ENCODE data around the gene MACC1.

DNA sequence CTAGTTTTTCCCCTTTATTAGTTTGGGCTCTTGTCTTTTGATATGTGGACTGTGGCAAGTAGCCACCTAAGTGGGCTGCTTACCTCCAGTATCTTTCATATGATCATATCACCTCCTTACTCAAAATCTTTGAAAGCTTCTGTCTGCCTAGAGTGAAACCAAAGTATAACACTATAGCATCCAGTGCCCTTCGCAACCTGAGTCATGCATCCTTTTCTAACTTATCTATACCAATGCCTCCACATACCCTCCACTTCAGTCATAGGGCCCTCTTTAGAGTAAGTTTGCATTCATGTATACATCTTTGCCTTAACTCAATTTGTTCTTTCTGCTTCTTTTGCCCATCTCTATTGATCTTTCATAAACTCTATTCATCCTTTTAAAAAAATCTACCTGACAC, 15.7 kb upstream of the MACC1 start:
- TF ChIP-seq, protein P1, sequence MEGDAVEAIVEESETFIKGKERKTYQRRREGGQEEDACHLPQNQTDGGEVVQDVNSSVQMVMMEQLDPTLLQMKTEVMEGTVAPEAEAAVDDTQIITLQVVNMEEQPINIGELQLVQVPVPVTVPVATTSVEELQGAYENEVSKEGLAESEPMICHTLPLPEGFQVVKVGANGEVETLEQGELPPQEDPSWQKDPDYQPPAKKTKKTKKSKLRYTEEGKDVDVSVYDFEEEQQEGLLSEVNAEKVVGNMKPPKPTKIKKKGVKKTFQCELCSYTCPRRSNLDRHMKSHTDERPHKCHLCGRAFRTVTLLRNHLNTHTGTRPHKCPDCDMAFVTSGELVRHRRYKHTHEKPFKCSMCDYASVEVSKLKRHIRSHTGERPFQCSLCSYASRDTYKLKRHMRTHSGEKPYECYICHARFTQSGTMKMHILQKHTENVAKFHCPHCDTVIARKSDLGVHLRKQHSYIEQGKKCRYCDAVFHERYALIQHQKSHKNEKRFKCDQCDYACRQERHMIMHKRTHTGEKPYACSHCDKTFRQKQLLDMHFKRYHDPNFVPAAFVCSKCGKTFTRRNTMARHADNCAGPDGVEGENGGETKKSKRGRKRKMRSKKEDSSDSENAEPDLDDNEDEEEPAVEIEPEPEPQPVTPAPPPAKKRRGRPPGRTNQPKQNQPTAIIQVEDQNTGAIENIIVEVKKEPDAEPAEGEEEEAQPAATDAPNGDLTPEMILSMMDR (IDR thresholded peaks at IDR 0.05) = no peak
- TF ChIP-seq POLR2AphosphoS5 (IDR thresholded peaks at IDR 0.05; ENCODE audit: insufficient read depth in 1 of 2, low read depth in 1 of 2) = no peak

Measured in vagina (tissue), 2 donors.